Large intestine (tissue), 3 donors: ENCODE measurements around the gene RPS24. TPM values are rescaled to one million over a fixed set of nuclear protein-coding genes. Genes with fewer than 3 reads are reported as not detected.

Experiments
- DNase-seq, 2 donors: peaks; one replicate each; pipeline versions ENCODE4 v3.0.0 to v3.0.0-alpha.2; 2013
- H3K27ac ChIP-seq: one replicate; pipeline ENCODE4 v1.5.1; 2013; ENCODE audit warnings: low read length
- H3K27me3 ChIP-seq: 2 replicates; pipeline ENCODE4 v1.6.1; 2013; ENCODE audit warnings: low read length; ENCODE audit not compliant: control insufficient read depth, insufficient read depth
- H3K36me3 ChIP-seq: 2 replicates; pipeline ENCODE4 v1.6.1; 2013; ENCODE audit warnings: low read length; ENCODE audit not compliant: control insufficient read depth, insufficient read depth
- H3K4me1 ChIP-seq: one replicate; pipeline ENCODE4 v1.6.1; 2013; ENCODE audit warnings: low read length; ENCODE audit not compliant: control insufficient read depth, insufficient read depth
- H3K4me3 ChIP-seq: one replicate; pipeline ENCODE4 v1.5.1; 2013; ENCODE audit warnings: low read length
- H3K9me3 ChIP-seq: one replicate; pipeline ENCODE4 v1.6.1; 2013; ENCODE audit warnings: mild to moderate bottlenecking, low read depth, low read length, moderate library complexity; ENCODE audit not compliant: control insufficient read depth
- WGBS: methylation state at CpG from one replicate; pipeline ENCODE4 v1.1.5; 2013; ENCODE audit warnings: low lambda C conversion rate; ENCODE audit not compliant: insufficient coverage; 5-methylcytosine and 5-hydroxymethylcytosine counted together
- polyA plus RNA-seq: library from polyadenylated mRNA; unstranded; fragments of 120-200 nt; gene quantifications from one replicate; pipeline ENCODE4 v1.2.1, GENCODE V29; 2013

RPS24 gene
- polyA plus RNA-seq, 1 donor, result 4,637 TPM

- Histone ChIP-seq H3K9me3 (no peaks in the 10 kb centered on the region), H3K4me3 (no peak overlapping the region), H3K27me3 (no peaks in the 10 kb centered on the region), H3K36me3 (peaks cover 89% of the 10 kb centered on the region), H3K27ac (no peak overlapping the region), H3K4me1 (no peaks in the 10 kb centered on the region)
- WGBS, result 100% methylated on average over 1 of the region's 3 CpGs
- no peak for DNase-seq
These were observed 14.4 kb upstream of the RPS24 start for GRCh38 chr10:78019264-78019663.

- Histone ChIP-seq H3K27me3 (no peaks in the 10 kb centered on the region), H3K4me1 (no peaks in the 10 kb centered on the region), H3K4me3 (no peak overlapping the region), H3K9me3 (no peaks in the 10 kb centered on the region), H3K36me3 (peaks cover 92% of the 10 kb centered on the region), H3K27ac (no peak overlapping the region)
- no CpG with 5 or more reads among the region's 2 CpGs for WGBS
- no peak for DNase-seq
These were observed 12.5 kb upstream of the RPS24 start for GRCh38 chr10:78021201-78021600.

- H3K27ac ChIP-seq, result no peak overlapping the region
- DNase-seq, result no peak
- H3K4me3 ChIP-seq, result no peak overlapping the region
- peaks cover 72% of the 10 kb centered on the region for H3K36me3 ChIP-seq
- H3K9me3 ChIP-seq, result no peaks in the 10 kb centered on the region
- no CpG with 5 or more reads among the region's 3 CpGs for WGBS
- H3K27me3 ChIP-seq, result no peaks in the 10 kb centered on the region
- no peaks in the 10 kb centered on the region for H3K4me1 ChIP-seq
These were observed 9.9 kb upstream of the RPS24 start for GRCh38 chr10:78023741-78024140.

- DNase-seq, result no peak
- Histone ChIP-seq H3K36me3 (peaks cover 55% of the 10 kb centered on the region), H3K27ac (no peak overlapping the region), H3K4me3 (no peak overlapping the region), H3K4me1 (no peaks in the 10 kb centered on the region), H3K9me3 (no peaks in the 10 kb centered on the region), H3K27me3 (no peaks in the 10 kb centered on the region)
- no CpG with 5 or more reads among the region's 8 CpGs for WGBS
These were observed 7.8 kb upstream of the RPS24 start for GRCh38 chr10:78025685-78026364.

- no CpG with 5 or more reads among the region's 36 CpGs for WGBS
These were observed 5.0 kb upstream of the RPS24 start for GRCh38 chr10:78028438-78029268.

GRCh38 chr10:78029269-78030226 lies 4.1 kb upstream of the RPS24 start, which contains the start of gene POLR3A:
Gene POLR3A, minus strand, starts transcription at chr10:78029515. Its CDS starts 108 bp downstream, at chr10:78029407.
- 0% methylated on average over 2 of the region's 35 CpGs for WGBS
- Histone ChIP-seq H3K36me3 (peaks cover 19% of the 10 kb centered on the region), H3K9me3 (no peaks in the 10 kb centered on the region), H3K4me1 (peaks cover under 1% of the 10 kb centered on the region), H3K27ac (peak within 1 kb of the TSS; percentile 68), H3K4me3 (peak within 1 kb of the TSS; percentile 84), H3K27me3 (no peaks in the 10 kb centered on the region)
- DNase-seq, result peak; percentile 97 to 98

More at GRCh38 chr10:78028438-78029268, 5.0 kb upstream of the RPS24 start:
- Histone ChIP-seq H3K4me1 (no peaks in the 10 kb centered on the region), H3K9me3 (no peaks in the 10 kb centered on the region), H3K27me3 (no peaks in the 10 kb centered on the region), H3K27ac (peak overlapping the region; percentile 68), H3K36me3 (peaks cover 28% of the 10 kb centered on the region), H3K4me3 (peak overlapping the region; percentile 84)
- peak; percentile 33 to 71 for DNase-seq

GRCh38 chr10:78033387-78033636 lies 351 bp upstream of the RPS24 start:
- peaks cover 31% of the 10 kb centered on the region for H3K36me3 ChIP-seq
- H3K9me3 ChIP-seq, result no peaks in the 10 kb centered on the region
- H3K4me3 ChIP-seq, result peak overlapping the region; percentile 93
- no peak for DNase-seq
- no peaks in the 10 kb centered on the region for H3K27me3 ChIP-seq
- peak overlapping the region; percentile 57 for H3K27ac ChIP-seq
- 0% methylated on average over 2 of the region's 4 CpGs for WGBS
- H3K4me1 ChIP-seq, result peaks cover 19% of the 10 kb centered on the region

- no peak for DNase-seq
- Histone ChIP-seq H3K27me3 (no peaks in the 10 kb centered on the region), H3K4me3 (peak overlapping the region; percentile 93), H3K27ac (no peak overlapping the region), H3K36me3 (peaks cover 48% of the 10 kb centered on the region), H3K4me1 (peaks cover 19% of the 10 kb centered on the region), H3K9me3 (no peaks in the 10 kb centered on the region)
- 33% methylated on average over 1 of the region's 5 CpGs for WGBS
These were observed 1.4 kb downstream of the RPS24 start for GRCh38 chr10:78035025-78035424.

GRCh38 chr10:78035437-78035836 lies 1.8 kb downstream of the RPS24 start:
- Histone ChIP-seq H3K9me3 (no peaks in the 10 kb centered on the region), H3K4me3 (no peak overlapping the region), H3K4me1 (peaks cover 19% of the 10 kb centered on the region), H3K36me3 (peaks cover 50% of the 10 kb centered on the region), H3K27me3 (no peaks in the 10 kb centered on the region), H3K27ac (no peak overlapping the region)
- WGBS, result 100% methylated on average over 1 of the region's 5 CpGs
- no peak for DNase-seq
